HFFc6 (cell line): ENCODE data around the gene GSK3B. TPM values are rescaled to one million over a fixed set of nuclear protein-coding genes. Genes with fewer than 3 reads are reported as not detected.

Experiments
- DNase-seq: peaks from one replicate; pipeline ENCODE4 v3.0.0-alpha.2; 2018
- H3K27ac Mint-ChIP-seq: 2 replicates; pipeline ENCODE4 v1.8.0; 2020; ENCODE audit warnings: mild to moderate bottlenecking, mixed read lengths
- H3K27me3 Mint-ChIP-seq: 2 replicates; pipeline ENCODE4 v1.8.0; 2021; ENCODE audit warnings: mild to moderate bottlenecking, moderate library complexity, mixed read lengths; ENCODE audit not compliant: insufficient read depth
- H3K36me3 Mint-ChIP-seq: 2 replicates; pipeline ENCODE4 v1.8.0; 2021; ENCODE audit warnings: low read depth, mixed read lengths
- H3K4me1 Mint-ChIP-seq: 2 replicates; pipeline ENCODE4 v1.8.0; 2020; ENCODE audit warnings: low read depth, mixed read lengths
- H3K4me3 Mint-ChIP-seq: 2 replicates; pipeline ENCODE4 v1.8.0; 2020; ENCODE audit warnings: mild to moderate bottlenecking, moderate library complexity, mixed read lengths
- H3K9me3 Mint-ChIP-seq: 2 replicates; pipeline ENCODE4 v1.8.0; 2020; ENCODE audit warnings: mild to moderate bottlenecking, mixed read lengths
- total RNA-seq, 6 experiments: library from RNA; stranded (reverse); fragmentation: NEBNext Ultra II Directional; extraction: Animal tissue kit (Norgen Biotek cat#: 25700); gene quantifications; 2 replicates in 1 of 6; 3 replicates in 5 of 6; pipeline ENCODE4 v1.2.3, GENCODE V29; 2021
- TF ChIP-seq, protein P1 (sequence below): fragments of 200-600 bp; sonication (generic); IDR thresholded peaks from 2 replicates; pipeline ENCODE4 v1.5.0; 2021; ENCODE audit warnings: antibody characterized with exemption, mild to moderate bottlenecking

Gene GSK3B
- total RNA-seq, 6 experiments from 2014 or later: 42.9 to 52.8 (median 49.6) TPM

DNA sequence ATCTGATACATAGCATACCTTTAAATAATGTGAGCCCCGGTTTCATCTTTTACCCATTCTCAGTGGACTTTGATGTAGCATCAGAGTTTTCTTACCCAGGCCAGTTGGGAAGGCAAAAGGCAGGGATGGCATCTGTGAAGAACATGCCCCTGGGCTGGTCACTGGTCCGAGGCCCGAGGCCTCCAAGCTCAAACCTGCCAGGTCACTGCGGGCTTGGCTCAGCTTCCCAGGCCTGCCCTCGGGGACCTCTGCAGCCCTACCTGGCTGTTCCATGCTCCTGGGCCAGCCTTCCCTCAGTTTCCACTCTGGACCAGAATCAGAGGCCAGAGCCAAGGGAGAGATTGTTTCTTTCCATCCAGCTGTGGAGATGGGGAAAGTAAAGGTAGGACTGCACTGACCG is 285.4 kb downstream of the GSK3B start:
- Mint-ChIP-seq H3K4me3 (no peak overlapping the region), H3K36me3 (no peaks in the 10 kb centered on the region), H3K9me3 (no peaks in the 10 kb centered on the region), H3K4me1 (peaks cover 5% of the 10 kb centered on the region; the same call in 1 of the 2 replicates), H3K27ac (no peak overlapping the region), H3K27me3 (peaks cover 38% of the 10 kb centered on the region)
- TF ChIP-seq, protein P1, sequence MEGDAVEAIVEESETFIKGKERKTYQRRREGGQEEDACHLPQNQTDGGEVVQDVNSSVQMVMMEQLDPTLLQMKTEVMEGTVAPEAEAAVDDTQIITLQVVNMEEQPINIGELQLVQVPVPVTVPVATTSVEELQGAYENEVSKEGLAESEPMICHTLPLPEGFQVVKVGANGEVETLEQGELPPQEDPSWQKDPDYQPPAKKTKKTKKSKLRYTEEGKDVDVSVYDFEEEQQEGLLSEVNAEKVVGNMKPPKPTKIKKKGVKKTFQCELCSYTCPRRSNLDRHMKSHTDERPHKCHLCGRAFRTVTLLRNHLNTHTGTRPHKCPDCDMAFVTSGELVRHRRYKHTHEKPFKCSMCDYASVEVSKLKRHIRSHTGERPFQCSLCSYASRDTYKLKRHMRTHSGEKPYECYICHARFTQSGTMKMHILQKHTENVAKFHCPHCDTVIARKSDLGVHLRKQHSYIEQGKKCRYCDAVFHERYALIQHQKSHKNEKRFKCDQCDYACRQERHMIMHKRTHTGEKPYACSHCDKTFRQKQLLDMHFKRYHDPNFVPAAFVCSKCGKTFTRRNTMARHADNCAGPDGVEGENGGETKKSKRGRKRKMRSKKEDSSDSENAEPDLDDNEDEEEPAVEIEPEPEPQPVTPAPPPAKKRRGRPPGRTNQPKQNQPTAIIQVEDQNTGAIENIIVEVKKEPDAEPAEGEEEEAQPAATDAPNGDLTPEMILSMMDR: no peak
- no peak for DNase-seq

DNA sequence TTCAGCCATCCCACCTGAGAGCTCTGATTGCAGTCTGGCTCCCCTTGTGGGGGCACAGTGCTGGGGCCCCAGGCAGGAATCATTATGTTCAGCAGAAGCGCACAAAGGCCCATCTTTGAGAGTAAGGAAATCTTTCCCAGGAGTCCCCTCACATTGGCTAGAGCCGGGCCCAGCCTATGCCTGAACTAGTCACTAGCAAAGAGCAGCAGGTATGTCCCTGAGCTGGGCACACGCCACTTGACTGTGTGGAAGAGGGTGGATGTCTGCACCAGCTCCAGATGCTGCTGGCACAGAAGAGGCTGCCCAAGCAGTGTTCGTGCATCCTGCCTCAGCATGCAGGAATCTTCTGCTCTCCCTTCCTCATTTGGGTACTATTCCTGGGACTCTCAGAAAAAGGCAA is 286.0 kb downstream of the GSK3B start:
- peaks cover 5% of the 10 kb centered on the region; the same call in 1 of the 2 replicates for H3K4me1 Mint-ChIP-seq

DNA sequence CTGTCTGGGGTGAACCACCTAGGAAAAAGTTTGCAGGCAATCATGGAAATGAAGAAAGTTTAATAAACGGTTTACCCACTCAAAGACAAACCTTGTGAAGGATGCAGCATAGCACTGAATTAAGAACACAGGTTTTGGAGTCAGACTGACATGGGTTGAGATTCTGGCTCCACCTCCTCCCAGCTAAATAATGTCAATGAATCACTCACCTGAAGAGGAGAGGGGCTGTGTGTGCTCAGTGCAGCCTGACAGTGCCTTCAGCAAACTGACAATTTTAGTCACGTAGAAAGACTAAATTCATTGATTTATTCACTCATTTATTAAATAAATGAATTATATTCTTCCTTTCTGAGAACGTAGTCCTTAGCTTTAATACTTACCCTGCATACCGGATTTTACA is 293.4 kb downstream of the GSK3B start:
- TF ChIP-seq, protein P1: no peak
- peaks cover 23% of the 10 kb centered on the region for H3K27me3 Mint-ChIP-seq
- H3K4me1 Mint-ChIP-seq: peaks cover 2% of the 10 kb centered on the region
- no peak for DNase-seq
- H3K36me3 Mint-ChIP-seq: no peaks in the 10 kb centered on the region
- no peak overlapping the region for H3K27ac Mint-ChIP-seq
- no peak overlapping the region for H3K4me3 Mint-ChIP-seq
- H3K9me3 Mint-ChIP-seq: no peaks in the 10 kb centered on the region

More for the DNA sequence above, 286.0 kb downstream of the GSK3B start:
- H3K27me3 Mint-ChIP-seq: peaks cover 35% of the 10 kb centered on the region
- no peaks in the 10 kb centered on the region for H3K9me3 Mint-ChIP-seq
- no peak overlapping the region for H3K4me3 Mint-ChIP-seq
- TF ChIP-seq, protein P1: 0 out of 2 replicates have a peak, but pooled peaks have one; percentile 15
- DNase-seq: no peak
- H3K36me3 Mint-ChIP-seq: no peaks in the 10 kb centered on the region
- H3K27ac Mint-ChIP-seq: no peak overlapping the region

DNA sequence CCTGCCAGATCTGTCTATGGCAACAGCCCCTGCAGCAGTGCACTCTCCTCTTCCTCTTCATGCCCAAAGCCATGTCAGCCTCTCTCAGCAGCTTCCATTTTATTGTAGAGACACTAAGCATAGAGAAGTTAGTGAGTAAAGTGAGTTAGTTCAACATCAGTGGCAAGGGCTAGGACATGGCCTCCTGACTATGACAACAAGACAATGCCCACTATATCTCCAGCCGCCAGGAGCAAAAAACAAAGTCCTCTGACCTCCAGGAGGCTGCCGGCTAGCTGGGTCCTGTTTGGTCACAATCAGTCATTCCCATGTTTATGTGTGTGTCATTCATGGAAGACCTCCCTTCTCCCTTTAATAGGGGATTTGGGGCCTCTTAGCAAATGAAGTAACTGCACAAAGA is 297.5 kb downstream of the GSK3B start:
- Mint-ChIP-seq H3K9me3 (no peaks in the 10 kb centered on the region), H3K4me3 (no peak overlapping the region), H3K4me1 (peaks cover 12% of the 10 kb centered on the region), H3K27me3 (peaks cover 11% of the 10 kb centered on the region), H3K36me3 (no peaks in the 10 kb centered on the region), H3K27ac (no peak overlapping the region)
- no peak for DNase-seq
- TF ChIP-seq, protein P1: no peak

DNA sequence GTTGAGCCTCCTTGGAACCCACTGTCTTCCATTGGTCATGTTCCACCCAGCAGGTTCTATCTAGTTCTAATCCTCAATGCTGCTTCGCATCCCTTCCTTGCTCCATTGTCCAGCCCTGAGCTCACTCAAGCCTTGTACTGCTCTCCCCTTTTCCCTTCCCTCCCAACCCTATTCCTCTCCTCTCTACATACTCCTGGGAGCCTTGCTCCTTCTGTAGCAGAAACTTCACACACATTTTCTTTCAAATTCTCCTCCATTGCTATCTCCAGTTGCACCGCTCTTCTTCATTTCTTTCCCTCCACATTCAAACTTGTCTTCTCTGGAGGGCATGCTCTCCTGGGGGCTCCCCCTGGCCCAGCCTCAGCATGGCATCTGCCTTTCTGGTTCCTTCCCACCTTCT is 297.9 kb downstream of the GSK3B start:
- H3K9me3 Mint-ChIP-seq: no peaks in the 10 kb centered on the region
- no peak overlapping the region for H3K27ac Mint-ChIP-seq
- H3K4me3 Mint-ChIP-seq: no peak overlapping the region
- TF ChIP-seq, protein P1: no peak
- H3K4me1 Mint-ChIP-seq: peaks cover 12% of the 10 kb centered on the region
- peaks cover 10% of the 10 kb centered on the region for H3K27me3 Mint-ChIP-seq
- DNase-seq: no peak
- H3K36me3 Mint-ChIP-seq: no peaks in the 10 kb centered on the region

DNA sequence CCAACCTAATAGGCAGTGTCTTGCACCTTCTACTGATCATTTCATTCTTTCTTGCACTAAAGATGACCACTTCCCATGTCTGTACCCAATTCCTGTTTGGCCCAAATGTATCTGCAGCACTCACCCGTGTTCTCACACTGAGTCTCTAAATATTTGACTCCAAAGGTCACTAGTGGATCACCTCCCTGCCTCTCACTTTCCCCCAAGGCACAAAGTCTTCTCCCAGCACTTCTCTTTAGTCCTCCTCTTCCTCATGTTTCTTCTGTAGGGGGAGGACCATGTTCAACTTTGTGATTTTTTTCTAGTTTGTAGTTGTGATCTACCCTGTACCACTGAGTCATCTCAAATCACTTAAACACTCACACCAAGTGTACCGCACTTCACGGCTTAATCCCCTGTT is 298.4 kb downstream of the GSK3B start:
- Mint-ChIP-seq H3K36me3 (no peaks in the 10 kb centered on the region), H3K27me3 (peaks cover 11% of the 10 kb centered on the region), H3K27ac (no peak overlapping the region), H3K4me3 (no peak overlapping the region), H3K9me3 (no peaks in the 10 kb centered on the region), H3K4me1 (peaks cover 12% of the 10 kb centered on the region)
- no peak for DNase-seq
- TF ChIP-seq, protein P1: no peak
